GM18511 (cell line): ENCODE measurements around the gene MAGOH.
"Not testable (repeated sequence)": the region's sequence is repeated elsewhere in the genome, so short reads cannot be mapped to it uniquely, and the experiment has no call there.

Experiments used
- ATAC-seq: cut with Tn5 transposase; IDR thresholded peaks from one replicate; pipeline ENCODE4 v1.9.1; 2021; ENCODE audit warnings: mild to moderate bottlenecking, moderate library complexity; ENCODE audit not compliant: unreplicated experiment

MAGOH gene

GRCh38 chr1:53190210-53190611 is 48.1 kb downstream of the MAGOH start:
- no peak for ATAC-seq

GRCh38 chr1:53189061-53189460 is 49.3 kb downstream of the MAGOH start:
- ATAC-seq = no peak

GRCh38 chr1:53188099-53188498 is 50.2 kb downstream of the MAGOH start:
- no peak for ATAC-seq

GRCh38 chr1:53187401-53187800 is 50.9 kb downstream of the MAGOH start:
- ATAC-seq = no peak

GRCh38 chr1:53186533-53186932 is 51.8 kb downstream of the MAGOH start:
- no peak for ATAC-seq

GRCh38 chr1:53185955-53186297 is 52.4 kb downstream of the MAGOH start:
- not testable (repeated sequence) for ATAC-seq

- ATAC-seq = no peak
These were observed 55.0 kb downstream of the MAGOH start for GRCh38 chr1:53183095-53183990.

GRCh38 chr1:53182716-53183094 is 55.6 kb downstream of the MAGOH start:
- no peak for ATAC-seq

- ATAC-seq = no peak
These were observed 56.2 kb downstream of the MAGOH start for GRCh38 chr1:53182111-53182593.

- no peak for ATAC-seq
These were observed 57.4 kb downstream of the MAGOH start for GRCh38 chr1:53180951-53181350.

GRCh38 chr1:53180226-53180625 is 58.1 kb downstream of the MAGOH start:
- no peak for ATAC-seq
